Measurements from ENCODE around the gene CSNK1G1.

CSNK1G1 gene

DNA sequence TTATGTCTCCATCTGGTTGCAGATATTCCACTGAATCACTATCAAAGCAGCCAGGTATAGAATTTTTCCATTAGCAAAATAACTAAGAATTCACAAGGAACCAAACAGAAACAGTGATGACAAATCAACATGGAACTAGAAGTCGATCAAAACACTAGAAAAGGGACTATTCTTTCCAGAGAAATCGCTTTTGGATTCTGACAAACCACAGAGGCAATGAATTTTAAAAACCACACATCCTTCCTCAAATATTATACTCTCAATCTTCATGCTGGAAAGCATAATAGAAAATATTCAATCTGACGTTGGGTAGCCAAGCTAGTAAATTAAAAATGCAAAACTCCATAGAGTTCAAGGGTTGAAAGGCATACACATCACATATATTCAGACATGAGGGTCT lies 99.9 kb downstream of the CSNK1G1 start:
- Mint-ChIP-seq H3K9me3 (peaks cover 3% of the 10 kb centered on the region), H3K4me3 (no peak overlapping the region), H3K4me1 (ENCODE audit: low read depth) (peaks cover 18% of the 10 kb centered on the region), H3K27ac (no peak overlapping the region), H3K36me3 (ENCODE audit: low read depth) (peaks cover 29% of the 10 kb centered on the region), H3K27me3 (ENCODE audit: low read depth) (no peaks in the 10 kb centered on the region)
- DNase-seq (ENCODE audit: low spot score): no peak

DNA sequence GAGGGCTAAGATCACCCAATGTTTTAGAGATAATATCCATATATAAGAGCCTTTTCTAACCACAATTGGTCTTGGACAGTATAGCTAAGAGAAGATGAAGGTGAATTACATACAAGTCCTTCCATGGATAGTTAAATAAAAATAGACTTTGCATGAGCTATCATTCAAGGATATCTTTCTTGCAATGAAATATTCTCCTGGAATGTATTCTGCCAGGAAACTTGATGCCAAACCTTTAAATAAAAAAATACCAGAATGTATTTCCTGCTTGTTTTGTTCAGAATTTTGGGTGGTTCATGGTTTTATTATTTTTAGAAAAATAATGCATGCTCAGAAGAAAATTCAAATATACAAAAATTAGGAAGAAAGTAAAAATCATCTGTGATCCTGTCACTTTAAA lies 104.3 kb downstream of the CSNK1G1 start:
- DNase-seq (ENCODE audit: low spot score): no peak
- Mint-ChIP-seq H3K27me3 (ENCODE audit: low read depth) (no peaks in the 10 kb centered on the region), H3K27ac (no peak overlapping the region), H3K36me3 (ENCODE audit: low read depth) (peaks cover 23% of the 10 kb centered on the region), H3K9me3 (no peaks in the 10 kb centered on the region), H3K4me3 (no peak overlapping the region), H3K4me1 (ENCODE audit: low read depth) (peaks cover 38% of the 10 kb centered on the region)

DNA sequence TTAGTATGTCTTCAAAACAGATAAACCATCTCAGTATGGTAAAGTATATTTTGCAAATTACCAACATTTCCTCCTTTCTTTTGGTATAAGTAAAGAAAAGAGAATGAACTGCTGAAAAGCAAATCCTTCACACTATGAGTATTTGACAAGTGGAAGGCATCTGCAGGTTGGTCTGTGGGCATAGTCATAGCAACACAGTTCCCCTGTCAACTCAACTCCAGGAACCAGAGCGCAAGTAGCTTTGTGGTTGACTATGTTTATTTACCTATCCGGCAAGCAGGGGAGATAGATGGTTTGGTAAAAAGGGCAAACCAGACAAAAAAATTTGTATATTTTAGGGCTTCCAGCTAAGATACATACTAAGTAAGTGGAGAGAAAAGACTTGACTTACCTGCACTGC lies 104.9 kb downstream of the CSNK1G1 start:
- Mint-ChIP-seq H3K27me3 (ENCODE audit: low read depth) (no peaks in the 10 kb centered on the region), H3K27ac (no peak overlapping the region), H3K36me3 (ENCODE audit: low read depth) (peaks cover 20% of the 10 kb centered on the region), H3K4me3 (no peak overlapping the region), H3K4me1 (ENCODE audit: low read depth) (peaks cover 41% of the 10 kb centered on the region), H3K9me3 (no peaks in the 10 kb centered on the region)
- peak; percentile 16 for DNase-seq (ENCODE audit: low spot score)

DNA sequence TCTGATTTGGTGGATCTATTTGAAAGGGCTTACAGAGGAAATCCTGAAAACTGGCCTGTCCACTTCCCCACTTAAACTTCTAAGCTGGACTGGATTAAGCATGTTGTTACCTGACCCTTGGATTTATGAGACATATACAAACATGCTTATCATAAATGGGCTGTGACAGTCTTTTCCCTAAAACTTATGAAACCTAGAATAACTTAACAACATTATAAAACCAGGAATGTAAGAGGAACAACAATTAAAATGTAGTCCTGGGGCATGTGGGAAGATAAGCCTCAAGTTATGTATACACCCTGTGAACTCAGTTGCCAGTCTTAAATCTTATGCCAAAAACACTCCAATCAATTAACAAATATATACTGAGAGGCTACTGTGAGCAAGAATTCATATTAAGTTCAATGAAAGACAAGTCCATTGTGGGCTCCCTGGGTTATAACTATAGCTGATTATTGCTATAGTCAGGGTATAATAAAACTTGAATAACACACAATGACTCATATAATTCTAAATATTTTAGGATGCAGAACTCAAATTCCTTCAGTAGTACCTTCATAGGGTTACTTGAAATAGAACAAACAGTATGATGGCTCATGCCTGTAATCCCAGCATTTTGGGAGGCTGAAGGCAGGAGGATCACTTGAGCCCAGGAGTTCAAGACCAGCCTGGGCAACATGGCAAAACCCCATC lies 105.9 kb downstream of the CSNK1G1 start:
- Mint-ChIP-seq H3K27me3 (ENCODE audit: low read depth) (no peaks in the 10 kb centered on the region), H3K27ac (no peak overlapping the region), H3K4me3 (no peak overlapping the region), H3K4me1 (ENCODE audit: low read depth) (peaks cover 37% of the 10 kb centered on the region), H3K36me3 (ENCODE audit: low read depth) (peaks cover 18% of the 10 kb centered on the region), H3K9me3 (no peaks in the 10 kb centered on the region)
- no peak for DNase-seq (ENCODE audit: low spot score)

DNA sequence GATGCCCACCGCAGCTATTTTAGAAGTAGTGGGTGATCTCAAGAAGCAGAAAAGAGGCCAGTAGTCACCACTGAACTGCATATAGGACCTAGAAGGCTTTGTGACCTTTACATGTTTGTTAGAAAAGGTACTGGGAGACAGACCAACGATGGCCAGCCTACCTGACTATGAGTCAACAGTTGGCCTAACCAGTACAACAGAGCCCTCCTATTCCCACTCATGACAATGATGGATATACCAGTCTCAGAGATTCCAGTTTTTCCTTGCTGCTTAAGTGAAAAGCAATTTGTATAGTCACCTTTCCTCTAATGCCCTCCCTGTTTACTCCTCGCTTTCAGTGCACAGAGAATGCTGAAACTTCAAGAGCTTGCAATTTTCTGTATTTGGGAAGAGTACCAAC lies 106.6 kb downstream of the CSNK1G1 start:
- no peak for DNase-seq (ENCODE audit: low spot score)
- no peaks in the 10 kb centered on the region for H3K9me3 Mint-ChIP-seq
- no peak overlapping the region for H3K4me3 Mint-ChIP-seq
- H3K4me1 Mint-ChIP-seq (ENCODE audit: low read depth): peaks cover 41% of the 10 kb centered on the region
- no peaks in the 10 kb centered on the region for H3K27me3 Mint-ChIP-seq (ENCODE audit: low read depth)
- no peak overlapping the region for H3K27ac Mint-ChIP-seq
- H3K36me3 Mint-ChIP-seq (ENCODE audit: low read depth): peaks cover 21% of the 10 kb centered on the region

DNA sequence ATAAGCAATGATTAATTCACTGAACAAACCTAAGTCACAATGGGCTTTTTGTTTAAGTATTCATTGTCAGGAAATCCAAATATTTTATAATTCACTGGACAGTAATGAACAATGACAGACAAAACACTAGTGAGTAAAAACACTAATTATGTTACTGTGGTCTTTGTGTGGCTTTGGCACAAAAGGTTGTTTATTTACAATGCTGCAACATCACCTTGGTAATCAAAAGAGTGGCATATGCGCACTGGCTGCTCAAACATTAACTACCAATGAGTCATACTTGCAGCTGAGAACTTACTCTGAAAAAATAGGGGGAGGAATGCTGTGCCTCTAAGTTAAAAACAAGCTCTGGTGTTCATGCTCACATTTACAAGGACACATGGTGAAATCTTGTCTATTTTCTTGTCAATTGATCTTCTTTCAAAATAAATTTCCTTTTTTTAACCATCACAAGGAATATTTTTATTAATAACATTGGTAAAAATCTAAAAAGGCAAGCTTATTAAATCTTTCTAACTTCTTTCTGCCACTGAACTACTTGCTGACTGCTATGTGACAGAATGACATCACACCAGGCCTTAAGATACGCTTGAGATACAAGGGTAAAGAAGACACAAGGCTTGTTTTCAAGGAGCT lies 107.9 kb downstream of the CSNK1G1 start:
- H3K9me3 Mint-ChIP-seq: peaks cover 3% of the 10 kb centered on the region
- peaks cover 41% of the 10 kb centered on the region for H3K4me1 Mint-ChIP-seq (ENCODE audit: low read depth)
- no peaks in the 10 kb centered on the region for H3K27me3 Mint-ChIP-seq (ENCODE audit: low read depth)
- peaks cover 24% of the 10 kb centered on the region for H3K36me3 Mint-ChIP-seq (ENCODE audit: low read depth)
- DNase-seq (ENCODE audit: low spot score): peak; percentile 53
- H3K27ac Mint-ChIP-seq: peak overlapping the region; percentile 41
- no peak overlapping the region for H3K4me3 Mint-ChIP-seq

DNA sequence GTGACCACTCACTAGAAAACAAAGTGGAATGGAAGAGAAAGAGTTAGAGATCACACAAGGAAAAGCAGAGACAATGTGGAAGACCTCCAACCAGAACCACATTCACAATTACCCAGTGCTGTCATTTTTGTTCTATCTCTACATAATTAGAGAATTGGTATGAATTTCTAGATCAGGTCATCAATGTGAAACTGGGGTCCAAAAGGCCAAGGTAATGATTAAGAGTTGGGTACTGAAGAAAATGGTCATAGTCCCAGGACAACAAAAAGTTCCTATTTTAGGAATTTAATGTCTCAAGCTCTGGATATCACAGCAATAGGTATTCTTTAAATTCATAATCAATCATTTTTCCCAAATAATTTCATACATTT lies 108.5 kb downstream of the CSNK1G1 start:
- no peak for DNase-seq (ENCODE audit: low spot score)
- peaks cover 27% of the 10 kb centered on the region for H3K36me3 Mint-ChIP-seq (ENCODE audit: low read depth)
- H3K4me3 Mint-ChIP-seq: peak overlapping the region; percentile 35
- H3K9me3 Mint-ChIP-seq: peaks cover 5% of the 10 kb centered on the region
- no peaks in the 10 kb centered on the region for H3K27me3 Mint-ChIP-seq (ENCODE audit: low read depth)
- peaks cover 41% of the 10 kb centered on the region for H3K4me1 Mint-ChIP-seq (ENCODE audit: low read depth)
- peak overlapping the region; percentile 81 for H3K27ac Mint-ChIP-seq

DNA sequence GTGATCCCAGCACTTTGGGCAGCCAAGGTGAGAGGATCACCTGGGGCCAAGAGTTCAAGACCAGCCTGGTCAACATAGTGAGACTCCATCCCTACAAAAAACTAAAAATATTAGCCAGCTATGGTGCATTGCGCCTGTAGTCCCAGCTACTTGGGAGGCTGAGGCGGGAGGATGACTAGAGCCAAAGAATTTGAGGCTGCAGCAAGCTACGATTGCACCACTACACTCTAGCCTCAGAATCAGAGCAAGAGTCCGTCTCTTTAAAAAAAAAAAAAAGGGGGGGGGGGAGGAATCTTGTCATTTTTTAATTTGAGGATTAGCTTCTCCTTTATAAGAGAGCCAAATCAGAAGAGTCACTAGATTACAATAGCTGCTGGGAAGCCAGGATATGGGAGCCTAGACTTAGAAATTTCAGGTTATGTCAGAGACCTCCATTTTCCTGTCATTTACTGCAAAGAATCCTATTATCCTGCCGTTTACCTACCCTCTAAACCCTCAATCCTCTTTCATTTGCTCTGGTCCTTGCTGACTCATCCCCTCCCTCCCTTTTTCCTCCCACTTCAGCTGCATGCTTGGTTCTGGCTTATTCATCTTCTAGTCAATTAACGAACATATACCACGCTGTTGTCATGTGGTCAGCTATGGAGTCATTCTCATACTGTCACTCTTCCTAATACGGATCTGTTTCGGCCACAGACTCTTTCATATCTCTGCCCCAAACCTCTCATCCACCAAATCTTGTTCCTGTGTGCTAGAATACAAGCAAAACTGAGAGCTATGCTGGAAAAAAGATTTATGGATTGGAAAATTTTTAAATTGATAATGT lies 109.4 kb downstream of the CSNK1G1 start:
- Mint-ChIP-seq H3K4me1 (ENCODE audit: low read depth) (peaks cover 41% of the 10 kb centered on the region), H3K9me3 (peaks cover 14% of the 10 kb centered on the region), H3K36me3 (ENCODE audit: low read depth) (peaks cover 36% of the 10 kb centered on the region), H3K27ac (peak overlapping the region; percentile 72), H3K27me3 (ENCODE audit: low read depth) (no peaks in the 10 kb centered on the region), H3K4me3 (peak overlapping the region; percentile 61)
- peak; percentile 82 for DNase-seq (ENCODE audit: low spot score)

DNA sequence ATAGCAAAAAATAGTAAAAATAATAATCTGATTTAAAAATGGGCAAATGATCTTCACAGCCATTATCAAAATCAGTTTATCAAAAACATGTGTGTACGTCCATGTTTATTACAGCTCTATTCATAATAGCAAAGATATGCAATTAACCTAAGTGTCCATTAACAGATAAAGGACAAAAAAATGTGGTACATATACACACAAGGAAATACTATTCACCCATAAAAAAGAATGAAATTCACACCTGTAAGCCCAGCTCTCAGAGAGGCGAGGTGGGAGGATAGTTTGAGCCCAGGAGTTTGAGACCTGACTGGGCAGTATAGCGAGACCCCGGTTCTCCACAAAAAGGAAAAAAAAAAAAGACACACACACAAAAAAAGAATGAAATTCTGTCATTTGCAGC lies 110.6 kb downstream of the CSNK1G1 start:
- Mint-ChIP-seq H3K36me3 (ENCODE audit: low read depth) (peaks cover 36% of the 10 kb centered on the region), H3K9me3 (peaks cover 16% of the 10 kb centered on the region), H3K4me3 (no peak overlapping the region), H3K27me3 (ENCODE audit: low read depth) (no peaks in the 10 kb centered on the region), H3K27ac (no peak overlapping the region), H3K4me1 (ENCODE audit: low read depth) (peaks cover 42% of the 10 kb centered on the region)
- DNase-seq (ENCODE audit: low spot score): no peak

DNA sequence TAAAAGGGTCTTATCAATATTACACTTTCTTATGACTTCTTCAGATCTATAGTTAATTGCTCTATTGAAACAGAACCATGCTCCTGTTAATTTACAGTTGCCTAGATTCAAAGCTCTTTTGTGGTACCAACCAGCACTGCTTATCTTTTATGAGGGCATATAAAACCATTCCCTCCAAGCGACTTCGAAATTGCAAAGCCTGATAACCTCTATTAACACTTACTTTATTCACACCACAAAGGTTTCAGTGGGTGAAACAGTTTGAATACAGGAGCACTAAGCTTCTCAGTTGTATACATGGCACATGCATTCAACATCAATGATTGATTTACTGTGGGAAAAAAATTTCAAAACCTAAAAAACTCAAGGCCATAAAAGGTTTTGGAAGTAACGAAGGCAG lies 118.3 kb downstream of the CSNK1G1 start:
- DNase-seq (ENCODE audit: low spot score): no peak
- peaks cover 27% of the 10 kb centered on the region for H3K4me1 Mint-ChIP-seq (ENCODE audit: low read depth)
- H3K27me3 Mint-ChIP-seq (ENCODE audit: low read depth): no peaks in the 10 kb centered on the region
- H3K36me3 Mint-ChIP-seq (ENCODE audit: low read depth): peaks cover 25% of the 10 kb centered on the region
- no peak overlapping the region for H3K27ac Mint-ChIP-seq
- no peak overlapping the region for H3K4me3 Mint-ChIP-seq
- peaks cover 13% of the 10 kb centered on the region for H3K9me3 Mint-ChIP-seq

DNA sequence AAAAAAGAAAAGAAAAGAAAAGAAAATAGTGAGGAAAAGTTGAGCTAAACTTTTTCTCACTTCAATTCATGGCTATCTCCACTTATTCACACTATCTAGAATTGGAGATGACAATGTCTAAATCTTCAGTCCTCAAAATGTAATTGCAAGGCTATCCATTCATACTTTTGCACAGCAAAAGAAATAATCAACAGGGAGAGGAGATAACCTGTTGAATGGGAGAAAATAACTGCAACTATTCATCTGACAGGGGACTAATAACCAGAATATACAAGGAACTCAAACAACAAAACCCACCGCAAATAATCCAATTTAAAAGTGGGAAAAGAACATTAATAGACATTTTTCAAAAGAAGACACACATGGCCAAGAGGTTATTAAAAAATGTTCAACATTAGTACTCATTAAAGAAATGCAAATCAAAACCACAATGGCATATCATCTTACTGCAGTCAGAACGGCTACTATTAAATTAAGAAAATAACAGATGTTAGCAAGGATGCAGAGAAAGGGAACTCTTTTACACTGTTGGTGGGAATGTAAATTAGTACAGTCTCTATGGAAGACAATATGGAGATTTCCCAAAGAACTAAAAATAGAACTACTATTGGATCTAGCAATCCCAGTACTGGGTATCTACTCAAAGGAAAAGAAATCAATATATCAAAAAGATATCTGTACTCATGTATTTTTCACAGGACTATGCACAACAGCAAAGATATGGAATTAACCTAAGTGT lies 119.6 kb downstream of the CSNK1G1 start:
- Mint-ChIP-seq H3K36me3 (ENCODE audit: low read depth) (peaks cover 13% of the 10 kb centered on the region), H3K27me3 (ENCODE audit: low read depth) (no peaks in the 10 kb centered on the region), H3K4me1 (ENCODE audit: low read depth) (peaks cover 27% of the 10 kb centered on the region), H3K4me3 (no peak overlapping the region), H3K27ac (no peak overlapping the region), H3K9me3 (no peaks in the 10 kb centered on the region)
- DNase-seq (ENCODE audit: low spot score): no peak

DNA sequence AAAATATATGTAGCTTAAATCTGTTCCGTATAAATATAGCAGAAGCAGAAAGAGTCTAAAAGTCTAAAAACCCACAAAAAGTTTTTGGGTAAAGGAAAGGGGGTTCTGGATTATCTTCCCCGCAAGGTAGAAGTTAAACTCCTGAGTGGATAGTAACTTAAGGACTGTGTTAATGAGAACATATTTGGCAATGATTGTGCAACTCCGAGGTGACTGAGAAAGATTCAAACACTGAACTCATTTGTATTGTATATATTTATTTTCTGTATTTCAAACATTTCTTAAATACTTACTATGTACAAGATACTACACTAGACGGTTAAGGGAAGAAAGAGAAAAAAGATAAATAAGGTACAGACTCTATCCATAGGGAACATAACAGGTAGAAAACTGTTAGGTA lies 120.4 kb downstream of the CSNK1G1 start:
- no peak overlapping the region for H3K4me3 Mint-ChIP-seq
- peaks cover 20% of the 10 kb centered on the region for H3K4me1 Mint-ChIP-seq (ENCODE audit: low read depth)
- H3K9me3 Mint-ChIP-seq: no peaks in the 10 kb centered on the region
- no peaks in the 10 kb centered on the region for H3K27me3 Mint-ChIP-seq (ENCODE audit: low read depth)
- DNase-seq (ENCODE audit: low spot score): no peak
- H3K36me3 Mint-ChIP-seq (ENCODE audit: low read depth): peaks cover 10% of the 10 kb centered on the region
- no peak overlapping the region for H3K27ac Mint-ChIP-seq

DNA sequence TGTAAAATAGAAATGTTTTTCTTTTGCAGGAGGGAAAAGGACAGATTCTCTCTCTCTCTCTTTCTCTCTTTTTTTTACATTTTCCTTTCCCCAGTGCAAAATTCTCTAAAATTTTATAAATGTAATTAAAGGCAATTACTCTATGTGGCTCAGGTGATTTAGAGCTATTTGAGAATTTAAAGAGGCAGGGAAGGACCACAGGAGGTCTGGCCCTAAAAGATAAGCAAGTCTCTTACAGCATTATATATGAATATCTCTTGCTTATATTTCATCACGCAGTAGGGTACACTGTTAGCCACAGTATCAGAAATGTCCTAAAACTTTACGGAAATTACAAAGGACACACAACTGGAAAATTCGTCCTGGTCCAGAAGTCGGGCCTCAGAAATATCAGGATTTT lies 122.7 kb downstream of the CSNK1G1 start:
- H3K9me3 Mint-ChIP-seq: no peaks in the 10 kb centered on the region
- no peak overlapping the region for H3K27ac Mint-ChIP-seq
- no peaks in the 10 kb centered on the region for H3K27me3 Mint-ChIP-seq (ENCODE audit: low read depth)
- no peak overlapping the region for H3K4me3 Mint-ChIP-seq
- no peak for DNase-seq (ENCODE audit: low spot score)
- H3K36me3 Mint-ChIP-seq (ENCODE audit: low read depth): peaks cover 7% of the 10 kb centered on the region
- H3K4me1 Mint-ChIP-seq (ENCODE audit: low read depth): peaks cover 13% of the 10 kb centered on the region

DNA sequence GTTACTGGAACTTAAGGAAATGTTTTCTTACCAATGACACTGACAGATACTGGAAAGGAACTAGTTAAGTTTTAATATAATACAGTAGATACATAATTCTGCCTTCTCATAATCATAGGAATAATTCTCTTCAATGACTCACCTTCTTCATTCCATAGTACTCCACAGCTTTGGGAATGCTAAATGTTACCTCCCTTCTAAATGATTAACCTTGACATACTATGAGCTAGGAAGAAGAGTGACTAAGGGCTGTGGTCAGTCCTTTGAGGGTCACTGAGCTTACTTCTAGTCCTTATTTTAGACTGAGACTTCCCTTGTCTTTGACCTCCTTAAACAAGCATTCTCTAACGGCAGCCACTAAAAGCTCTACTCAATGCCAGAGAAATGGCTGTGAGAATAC lies 123.6 kb downstream of the CSNK1G1 start:
- peaks cover 9% of the 10 kb centered on the region for H3K36me3 Mint-ChIP-seq (ENCODE audit: low read depth)
- no peak for DNase-seq (ENCODE audit: low spot score)
- H3K4me1 Mint-ChIP-seq (ENCODE audit: low read depth): peaks cover 8% of the 10 kb centered on the region
- no peaks in the 10 kb centered on the region for H3K9me3 Mint-ChIP-seq
- H3K4me3 Mint-ChIP-seq: no peak overlapping the region
- no peak overlapping the region for H3K27ac Mint-ChIP-seq
- no peaks in the 10 kb centered on the region for H3K27me3 Mint-ChIP-seq (ENCODE audit: low read depth)
